IPS DF 4.7 (cell line): ENCODE data around the gene RASD1.

Source experiments
- DNase-seq: peaks from one replicate; pipeline ENCODE4 v3.0.0-alpha.2; 2013; ENCODE audit warnings: low spot score; ENCODE audit errors: extremely low read depth

Gene RASD1

GRCh38 chr17:17527534-17527933 is 31.3 kb upstream of the RASD1 start:
- no peak for DNase-seq

DNA sequence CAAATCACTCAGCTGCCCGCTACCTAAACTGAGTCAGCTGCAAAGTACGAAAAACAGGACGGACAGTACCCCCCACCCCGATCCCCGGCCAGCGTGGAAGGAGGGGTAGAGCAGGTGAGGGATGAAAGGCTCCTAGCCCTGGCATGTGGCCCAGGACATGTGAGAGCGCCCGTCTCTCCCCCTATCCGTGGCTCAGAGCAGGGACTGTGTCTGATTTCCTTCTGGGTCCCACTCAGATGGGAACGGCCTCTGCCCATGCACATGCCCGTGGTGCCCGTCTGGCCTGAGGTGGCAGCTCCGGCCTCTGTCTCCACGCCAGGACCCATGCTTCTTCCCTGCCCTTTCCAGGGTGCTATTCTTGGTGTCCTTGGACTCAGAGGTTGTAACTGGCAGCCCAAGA is 30.2 kb upstream of the RASD1 start:
- no peak for DNase-seq

- DNase-seq = no peak
Observed at GRCh38 chr17:17525956-17526355, 29.8 kb upstream of the RASD1 start.

- no peak for DNase-seq
Observed at GRCh38 chr17:17525311-17525710, 29.1 kb upstream of the RASD1 start.

GRCh38 chr17:17523731-17524490 is 27.7 kb upstream of the RASD1 start:
- no peak for DNase-seq

DNA sequence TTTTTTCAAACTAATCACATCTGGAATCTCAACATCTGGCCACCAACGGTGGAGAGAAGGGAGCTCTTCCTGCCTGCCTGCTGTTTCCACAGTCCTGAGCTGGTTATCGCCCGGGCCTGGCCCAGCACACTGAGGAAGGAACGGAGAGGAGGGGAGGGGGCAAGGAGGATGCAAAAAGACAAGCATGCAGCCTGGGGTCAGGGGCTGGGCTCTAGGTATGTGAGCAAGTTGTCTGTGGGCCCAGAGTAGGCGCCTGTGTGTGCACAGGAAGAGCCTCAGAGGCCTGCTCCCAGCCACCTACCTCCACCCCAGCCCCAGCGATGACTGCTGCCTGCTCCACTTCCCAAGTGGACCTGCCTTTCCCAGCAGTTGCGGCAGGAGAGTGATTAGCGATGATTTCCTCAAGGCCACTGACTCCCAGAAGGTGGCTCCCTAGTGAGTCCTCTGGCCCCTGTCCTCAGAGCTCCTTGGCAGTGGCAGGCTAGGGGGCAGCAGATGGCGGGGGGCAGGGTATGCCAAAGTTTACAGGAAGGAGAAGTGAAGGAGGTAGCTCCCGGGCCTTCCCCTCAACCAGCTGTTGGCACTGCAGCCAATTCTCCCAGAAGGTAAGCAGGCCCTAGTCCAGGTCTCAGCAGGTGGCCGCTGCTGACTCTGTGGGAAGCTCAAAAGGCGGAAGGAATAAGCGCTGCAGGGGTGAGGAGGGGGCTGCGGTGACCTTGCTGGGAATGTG is 27.0 kb upstream of the RASD1 start:
- no peak for DNase-seq

- no peak for DNase-seq
Observed at GRCh38 chr17:17520599-17521232, 24.5 kb upstream of the RASD1 start.

GRCh38 chr17:17519886-17520285 is 23.7 kb upstream of the RASD1 start:
- no peak for DNase-seq

DNA sequence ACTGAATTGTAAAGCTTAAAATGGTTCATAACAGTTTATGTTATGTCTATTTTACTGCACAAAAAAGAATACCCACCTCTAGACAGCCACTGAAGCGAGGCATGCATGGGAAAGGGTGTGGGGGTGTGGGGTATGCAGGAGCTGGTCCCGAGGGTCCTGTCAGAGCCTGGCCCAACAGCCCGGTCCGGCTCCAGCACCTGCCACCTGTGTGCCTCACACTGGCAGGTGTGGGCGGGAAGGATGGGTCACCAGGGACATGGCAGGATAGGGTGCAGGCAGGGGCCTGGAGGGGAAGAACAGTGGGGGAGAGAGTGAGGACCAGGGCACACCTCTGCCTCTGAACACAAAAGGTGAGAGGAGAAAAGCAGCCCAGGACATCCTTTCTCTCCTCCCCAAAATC is 22.8 kb upstream of the RASD1 start:
- DNase-seq = no peak

DNA sequence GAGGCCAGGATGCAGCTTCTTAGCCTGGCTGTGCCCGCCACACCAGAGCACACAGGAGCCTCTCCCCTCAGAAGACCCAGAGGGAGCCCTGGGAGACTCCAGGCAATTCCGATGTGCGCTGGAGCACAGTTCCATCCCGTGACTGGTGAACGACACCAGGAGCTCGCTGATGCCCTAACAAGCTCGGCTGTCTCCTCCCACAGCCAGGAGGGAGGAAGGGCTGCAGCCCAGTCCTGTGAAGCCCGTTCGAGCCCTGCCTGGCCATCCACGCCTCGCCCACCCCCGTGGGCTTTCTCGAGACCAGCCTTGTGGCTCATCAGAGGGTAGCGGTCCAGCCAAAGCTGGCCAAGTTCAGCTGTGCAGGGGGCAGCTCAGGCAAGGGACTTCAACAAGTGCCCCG is 21.8 kb upstream of the RASD1 start:
- no peak for DNase-seq

DNA sequence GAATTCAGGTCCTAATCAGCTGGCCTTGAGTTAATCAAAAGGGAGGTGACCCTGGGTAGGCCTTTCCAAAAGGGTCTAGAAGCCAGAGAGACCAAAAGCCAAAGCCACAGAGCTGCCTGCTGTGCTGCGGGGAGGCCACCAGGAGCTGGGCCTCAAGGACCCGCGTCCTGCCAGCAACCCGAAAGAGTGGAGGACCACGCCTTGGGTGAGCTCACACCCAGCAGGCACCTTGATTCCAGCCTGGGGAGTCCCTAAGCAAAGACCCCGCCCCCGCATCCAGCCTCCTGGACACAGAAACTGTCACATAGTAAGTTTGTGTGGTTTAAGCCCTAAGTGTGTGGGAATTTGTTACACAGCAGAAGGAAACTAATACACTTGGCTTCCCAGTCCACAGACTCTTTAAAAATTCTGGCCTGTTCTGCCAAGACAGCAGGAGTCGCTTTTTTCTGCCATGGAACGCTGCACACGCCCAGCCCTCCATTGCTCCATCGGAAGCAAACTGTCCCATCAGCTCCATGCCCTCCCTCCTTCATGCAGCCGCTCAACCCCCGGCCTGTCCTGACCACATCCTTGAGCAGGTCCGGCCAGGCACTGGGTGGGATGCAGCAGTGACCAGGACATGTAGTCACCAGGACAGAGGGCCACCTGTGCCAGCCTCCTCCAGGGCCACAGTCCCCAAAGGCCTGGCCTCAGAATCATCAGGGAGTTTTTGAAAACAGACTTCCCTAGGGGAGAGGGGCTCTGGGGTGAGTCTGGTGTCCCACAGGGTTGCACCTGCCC is 20.9 kb upstream of the RASD1 start:
- DNase-seq = no peak

GRCh38 chr17:17515934-17516930 is 20.0 kb upstream of the RASD1 start:
- DNase-seq = no peak

DNA sequence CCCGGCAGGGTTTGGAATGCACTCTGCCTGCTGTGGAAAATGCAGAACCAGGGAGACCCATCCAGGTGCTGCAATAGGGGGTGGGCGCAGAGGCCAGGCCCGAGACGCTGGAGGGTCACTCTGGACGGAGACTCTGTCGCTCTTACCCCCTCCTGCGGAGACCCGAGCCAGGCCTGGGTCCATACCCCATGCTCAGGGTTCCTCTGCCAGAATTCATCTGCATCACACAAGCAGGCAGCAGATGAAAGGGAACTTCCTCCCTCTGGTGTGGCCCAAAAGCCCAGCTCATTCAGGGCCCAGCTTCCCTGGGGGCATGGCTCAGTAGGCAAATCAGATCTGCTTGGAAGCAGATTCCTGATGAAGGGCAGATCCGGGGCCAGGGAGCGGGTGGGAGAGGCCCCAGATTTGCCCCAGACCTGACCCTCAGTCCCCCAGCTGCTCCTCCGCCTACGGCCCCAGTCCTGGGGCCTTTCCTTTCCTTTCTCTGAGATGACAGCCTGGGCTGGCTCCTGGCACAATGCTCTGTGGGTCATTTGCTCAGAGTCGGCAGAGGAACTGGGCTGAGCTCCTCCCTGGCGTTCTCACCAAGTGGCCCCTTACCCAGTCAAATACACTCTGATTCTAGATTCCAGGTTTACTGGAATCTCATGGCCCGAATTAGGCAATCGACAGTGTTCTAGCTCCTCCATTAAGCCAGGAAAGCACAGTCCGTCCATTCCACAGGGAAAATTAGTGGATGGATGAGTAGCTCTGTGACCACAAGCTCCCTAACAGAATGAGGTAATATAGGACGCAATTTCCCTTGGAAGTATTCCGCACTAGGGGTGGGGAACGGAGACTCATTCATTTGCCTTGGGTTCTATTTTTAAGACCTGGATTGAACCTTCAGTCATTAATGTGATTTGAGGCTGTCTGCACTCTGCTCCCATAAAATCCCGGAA is 19.1 kb upstream of the RASD1 start:
- no peak for DNase-seq

GRCh38 chr17:17514361-17514992 is 18.3 kb upstream of the RASD1 start:
- DNase-seq = no peak

- no peak for DNase-seq
Observed at GRCh38 chr17:17513626-17514025, 17.4 kb upstream of the RASD1 start.

GRCh38 chr17:17512866-17513265 is 16.7 kb upstream of the RASD1 start:
- DNase-seq = no peak

DNA sequence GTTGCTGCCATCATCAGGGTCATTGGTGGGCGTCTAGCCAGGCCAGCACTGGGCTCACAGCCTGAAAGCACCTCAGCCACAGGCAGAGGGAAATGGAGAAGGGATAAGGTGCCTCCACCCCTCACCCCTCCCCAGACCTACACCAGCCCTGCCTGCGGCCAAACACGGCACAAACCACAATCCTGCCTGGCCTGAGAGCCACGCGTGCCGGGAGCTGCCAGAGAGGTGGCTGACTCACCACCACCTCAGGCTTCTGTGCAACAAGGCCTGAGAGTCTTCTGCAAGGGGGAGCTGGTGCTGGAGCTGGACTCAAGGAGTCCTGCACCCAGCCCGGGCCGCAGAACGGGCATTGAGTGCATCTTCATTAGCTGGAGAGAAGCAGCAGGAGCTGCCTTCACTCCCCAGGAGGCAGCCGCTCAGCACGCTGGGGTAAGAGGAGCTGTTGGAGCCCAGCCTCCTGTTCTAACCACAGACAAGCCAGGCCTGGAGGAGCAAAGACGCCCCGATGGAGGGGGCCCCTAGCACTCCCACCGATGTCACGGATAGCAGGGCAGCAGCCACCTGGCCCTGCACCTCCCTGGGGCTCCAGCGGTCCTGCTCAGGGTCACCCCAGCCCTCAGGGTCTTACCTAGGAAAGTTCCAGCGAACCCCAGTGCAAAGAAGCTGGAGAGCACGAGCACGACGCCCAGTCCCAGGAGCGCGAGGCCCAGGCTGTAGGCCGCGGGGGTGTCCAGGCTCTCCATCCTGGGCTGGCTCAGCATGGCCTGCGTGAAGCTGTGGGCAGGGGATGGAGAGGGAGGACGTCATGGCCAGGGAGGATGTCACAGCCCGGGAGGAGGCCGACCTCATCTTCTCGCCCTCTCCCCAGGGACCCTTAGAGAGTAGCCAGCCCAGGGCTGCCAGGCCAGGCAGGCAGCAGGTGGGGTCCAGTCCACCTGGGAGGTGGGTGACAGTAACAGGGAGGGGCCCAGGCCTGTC is 16.0 kb upstream of the RASD1 start:
- no peak for DNase-seq

DNA sequence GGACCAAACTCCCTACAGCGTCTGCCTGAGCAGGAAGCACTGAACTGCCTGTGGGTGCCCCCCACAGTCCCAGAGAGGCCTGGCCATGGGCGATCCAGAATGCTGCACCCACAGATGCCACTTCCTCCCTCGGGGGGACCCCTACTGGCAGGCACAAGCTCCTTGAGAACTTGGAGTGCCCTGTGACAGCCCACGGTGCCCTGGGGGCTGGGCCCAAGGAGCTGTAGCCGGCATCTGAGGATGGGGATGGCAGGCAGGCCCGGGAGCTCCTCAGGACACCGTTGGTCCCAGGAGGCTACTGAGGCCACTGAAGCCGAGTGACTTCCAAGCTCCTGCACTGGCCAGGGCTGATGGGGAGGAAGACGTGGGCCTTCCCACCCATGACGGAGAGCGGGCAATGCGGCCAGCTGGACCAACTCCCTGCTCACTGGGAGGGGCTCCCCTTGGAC is 15.1 kb upstream of the RASD1 start:
- DNase-seq = no peak
